ENCODE data around the gene RREB1. TPM values are rescaled to one million over a fixed set of nuclear protein-coding genes. Genes with fewer than 3 reads are reported as not detected.

Gene RREB1
- total RNA-seq, 1 experiment from 2014 or later, result 51.1 TPM

- H3K27ac Mint-ChIP-seq (ENCODE audit: unreplicated experiment), result peak overlapping the region; percentile 55
- TF ChIP-seq, protein P1, sequence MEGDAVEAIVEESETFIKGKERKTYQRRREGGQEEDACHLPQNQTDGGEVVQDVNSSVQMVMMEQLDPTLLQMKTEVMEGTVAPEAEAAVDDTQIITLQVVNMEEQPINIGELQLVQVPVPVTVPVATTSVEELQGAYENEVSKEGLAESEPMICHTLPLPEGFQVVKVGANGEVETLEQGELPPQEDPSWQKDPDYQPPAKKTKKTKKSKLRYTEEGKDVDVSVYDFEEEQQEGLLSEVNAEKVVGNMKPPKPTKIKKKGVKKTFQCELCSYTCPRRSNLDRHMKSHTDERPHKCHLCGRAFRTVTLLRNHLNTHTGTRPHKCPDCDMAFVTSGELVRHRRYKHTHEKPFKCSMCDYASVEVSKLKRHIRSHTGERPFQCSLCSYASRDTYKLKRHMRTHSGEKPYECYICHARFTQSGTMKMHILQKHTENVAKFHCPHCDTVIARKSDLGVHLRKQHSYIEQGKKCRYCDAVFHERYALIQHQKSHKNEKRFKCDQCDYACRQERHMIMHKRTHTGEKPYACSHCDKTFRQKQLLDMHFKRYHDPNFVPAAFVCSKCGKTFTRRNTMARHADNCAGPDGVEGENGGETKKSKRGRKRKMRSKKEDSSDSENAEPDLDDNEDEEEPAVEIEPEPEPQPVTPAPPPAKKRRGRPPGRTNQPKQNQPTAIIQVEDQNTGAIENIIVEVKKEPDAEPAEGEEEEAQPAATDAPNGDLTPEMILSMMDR (IDR thresholded peaks at IDR 0.05; ENCODE audit: insufficient read depth in 1 of 2, low read depth in 1 of 2, low read length in 1 of 2, severe bottlenecking in 1 of 2, unreplicated experiment in 1 of 2), result no peak
Measured at GRCh38 chr6:7242835-7243178, 135.0 kb downstream of the RREB1 start.

GRCh38 chr6:7243179-7243981, 135.6 kb downstream of the RREB1 start:
- H3K9me3 Mint-ChIP-seq (ENCODE audit: unreplicated experiment), result no peaks in the 10 kb centered on the region
- peaks cover 39% of the 10 kb centered on the region for H3K4me1 Mint-ChIP-seq (ENCODE audit: low read depth, unreplicated experiment)
- H3K27me3 Mint-ChIP-seq (ENCODE audit: insufficient read depth, unreplicated experiment), result no peaks in the 10 kb centered on the region
- peaks cover 8% of the 10 kb centered on the region for H3K36me3 ChIP-seq (ENCODE audit: control insufficient read depth, insufficient read depth, low read length)
- TF ChIP-seq, protein P1 (IDR thresholded peaks at IDR 0.05; ENCODE audit: insufficient read depth in 1 of 2, low read depth in 1 of 2, low read length in 1 of 2, severe bottlenecking in 1 of 2, unreplicated experiment in 1 of 2), result peak; percentile 83 to 87
- DNase-seq, result peak; percentile 56 to 76
- BruUV-seq (replicated peaks), result no TSS peak
- no peak overlapping the region for H3K4me3 ChIP-seq (ENCODE audit: low read depth, low read length)
- H3K4me3 Mint-ChIP-seq (ENCODE audit: unreplicated experiment), result no peak overlapping the region
- ChIA-PET CTCF (interaction anchor here (1.6 kb wide), 1 partner anchor 531 kb away, joined by 4 read pairs; no protein-coding TSS in a partner anchor), POLR2A (no interaction called here)
- H3K9me3 ChIP-seq, result no peaks in the 10 kb centered on the region
- H3K4me1 ChIP-seq, result peaks cover 27% of the 10 kb centered on the region
- intact Hi-C loops (cut with micrococcal nuclease; ENCODE audit: unreplicated experiment), result loop anchor here (1.0 to 5.0 kb wide), 5 partner anchors 99 to 567 kb away; partner anchors contain the start of gene RREB1
- peaks cover 83% of the 10 kb centered on the region for H3K36me3 Mint-ChIP-seq (ENCODE audit: insufficient read depth, unreplicated experiment)
- H3K27me3 ChIP-seq (replicated peaks; ENCODE audit: control insufficient read depth, insufficient read depth, low read length), result no peaks in the 10 kb centered on the region
- no peak overlapping the region for H3K27ac Mint-ChIP-seq (ENCODE audit: unreplicated experiment)

More at GRCh38 chr6:7242835-7243178, 135.0 kb downstream of the RREB1 start:
- H3K27me3 Mint-ChIP-seq (ENCODE audit: insufficient read depth, unreplicated experiment), result no peaks in the 10 kb centered on the region
- intact Hi-C loops (cut with micrococcal nuclease; ENCODE audit: unreplicated experiment), result loop anchor here (1.0 to 5.0 kb wide), 5 partner anchors 98 to 566 kb away; partner anchors contain the start of gene RREB1
- Histone ChIP-seq H3K9me3 (no peaks in the 10 kb centered on the region), H3K36me3 (ENCODE audit: control insufficient read depth, insufficient read depth, low read length) (peaks cover 8% of the 10 kb centered on the region), H3K27me3 (replicated peaks; ENCODE audit: control insufficient read depth, insufficient read depth, low read length) (no peaks in the 10 kb centered on the region), H3K4me1 (peaks cover 27% of the 10 kb centered on the region), H3K4me3 (ENCODE audit: low read depth, low read length) (no peak overlapping the region)
- H3K9me3 Mint-ChIP-seq (ENCODE audit: unreplicated experiment), result no peaks in the 10 kb centered on the region
- H3K4me3 Mint-ChIP-seq (ENCODE audit: unreplicated experiment), result no peak overlapping the region
- DNase-seq, result no peak
- no TSS peak for BruUV-seq (replicated peaks)
- peaks cover 78% of the 10 kb centered on the region for H3K36me3 Mint-ChIP-seq (ENCODE audit: insufficient read depth, unreplicated experiment)
- H3K4me1 Mint-ChIP-seq (ENCODE audit: low read depth, unreplicated experiment), result peaks cover 39% of the 10 kb centered on the region
- POLR2A ChIA-PET, result no interaction called here
- CTCF ChIA-PET, result interaction anchor here (1.4 to 1.6 kb wide), 2 partner anchors 518 to 530 kb away, joined by 4 read pairs; no protein-coding TSS in a partner anchor

GRCh38 chr6:7245668-7246393, 138.1 kb downstream of the RREB1 start:
- H3K36me3 Mint-ChIP-seq (ENCODE audit: insufficient read depth, unreplicated experiment), result peaks cover 80% of the 10 kb centered on the region
- intact Hi-C loops (cut with micrococcal nuclease; ENCODE audit: unreplicated experiment), result no loop called here
- H3K27me3 ChIP-seq (replicated peaks; ENCODE audit: control insufficient read depth, insufficient read depth, low read length), result no peaks in the 10 kb centered on the region
- H3K9me3 Mint-ChIP-seq (ENCODE audit: unreplicated experiment), result no peaks in the 10 kb centered on the region
- TF ChIP-seq, protein P1 (IDR thresholded peaks at IDR 0.05; ENCODE audit: insufficient read depth in 1 of 2, low read depth in 1 of 2, low read length in 1 of 2, severe bottlenecking in 1 of 2, unreplicated experiment in 1 of 2), result no peak
- H3K4me3 ChIP-seq (ENCODE audit: low read depth, low read length), result no peak overlapping the region
- H3K27me3 Mint-ChIP-seq (ENCODE audit: insufficient read depth, unreplicated experiment), result no peaks in the 10 kb centered on the region
- H3K4me1 ChIP-seq, result peaks cover 25% of the 10 kb centered on the region
- no peak overlapping the region for H3K4me3 Mint-ChIP-seq (ENCODE audit: unreplicated experiment)
- no peak for DNase-seq
- H3K36me3 ChIP-seq (ENCODE audit: control insufficient read depth, insufficient read depth, low read length), result peaks cover 2% of the 10 kb centered on the region
- H3K9me3 ChIP-seq, result no peaks in the 10 kb centered on the region
- ChIA-PET POLR2A (no interaction called here), CTCF (no interaction called here)
- H3K4me1 Mint-ChIP-seq (ENCODE audit: low read depth, unreplicated experiment), result peaks cover 26% of the 10 kb centered on the region
- H3K27ac Mint-ChIP-seq (ENCODE audit: unreplicated experiment), result no peak overlapping the region
- BruUV-seq (replicated peaks), result no TSS peak

Data from Caco-2 (cell line).